SK-N-SH treated with all-trans-retinoic acid at 6 μM for 48 hours (cell line): ENCODE data around the gene BABAM2.

Source experiments
- ARNTL ChIP-seq: fragments of 450-650 bp; formaldehyde crosslinking; IDR thresholded peaks from 2 replicates; pipeline ENCODE4 v1.5.0; 2020; ENCODE audit warnings: low read depth, mild to moderate bottlenecking, moderate library complexity, borderline replicate concordance
- BACH2 ChIP-seq: fragments of 250-450 bp; sonication (Bioruptor Pico); IDR thresholded peaks from 2 replicates; pipeline ENCODE4 v1.9.0; 2021; ENCODE audit warnings: mild to moderate bottlenecking, borderline replicate concordance
- CSDC2 ChIP-seq: fragments of 250-450 bp; sonication (Bioruptor Pico); IDR thresholded peaks from 2 replicates; pipeline ENCODE4 v1.5.0; 2020; ENCODE audit warnings: mild to moderate bottlenecking, moderate library complexity
- OSR1 ChIP-seq: fragments of 250-450 bp; sonication (Bioruptor Pico); IDR thresholded peaks from 2 replicates; pipeline ENCODE4 v1.8.0; 2022; ENCODE audit warnings: moderate library complexity, mild to moderate bottlenecking, inconsistent platforms
- PATZ1 ChIP-seq: fragments of 250-450 bp; sonication (Bioruptor Pico); IDR thresholded peaks from 2 replicates; pipeline ENCODE4 v1.8.0; 2020; ENCODE audit warnings: mild to moderate bottlenecking, moderate library complexity, borderline replicate concordance
- PPARA ChIP-seq: fragments of 250-450 bp; sonication (Bioruptor Pico); IDR thresholded peaks from 2 replicates; pipeline ENCODE4 v1.5.0; 2020; ENCODE audit warnings: mild to moderate bottlenecking, borderline replicate concordance
- RARB ChIP-seq: fragments of 250-450 bp; sonication (Bioruptor Pico); IDR thresholded peaks from 2 replicates; pipeline ENCODE4 v1.8.0; 2021; ENCODE audit warnings: mild to moderate bottlenecking, moderate library complexity
- TOX ChIP-seq: fragments of 250-450 bp; sonication (Bioruptor Pico); IDR thresholded peaks from 2 replicates; pipeline ENCODE4 v1.8.0; 2021; ENCODE audit warnings: mild to moderate bottlenecking, moderate library complexity, borderline replicate concordance
- TSHZ2 ChIP-seq: fragments of 250-450 bp; sonication (Bioruptor Pico); IDR thresholded peaks from 2 replicates; pipeline ENCODE4 v1.5.0; 2020; ENCODE audit warnings: mild to moderate bottlenecking, moderate library complexity
- ZFP3 ChIP-seq: fragments of 250-450 bp; sonication (Bioruptor Pico); IDR thresholded peaks from 2 replicates; pipeline ENCODE4 v1.5.0; 2020; ENCODE audit warnings: mild to moderate bottlenecking, moderate library complexity
- ZNF565 ChIP-seq: fragments of 450-650 bp; formaldehyde crosslinking; conservative IDR thresholded peaks from 2 replicates; pipeline ENCODE4 v1.5.0; 2020; ENCODE audit warnings: low read depth, mild to moderate bottlenecking, moderate library complexity
- ZNF8 ChIP-seq: fragments of 450-650 bp; formaldehyde crosslinking; IDR thresholded peaks from 2 replicates; pipeline ENCODE4 v1.5.0; 2020; ENCODE audit warnings: mild to moderate bottlenecking, moderate library complexity

- TF ChIP-seq TSHZ2 (CRISPR knock-in tag), result no peak
- no peak for TF ChIP-seq ZFP3 (CRISPR knock-in tag)
- no peak for TF ChIP-seq ZNF8 (CRISPR knock-in tag)
- no peak for TF ChIP-seq ZNF565 (CRISPR knock-in tag)
- TF ChIP-seq CSDC2 (CRISPR knock-in tag), result no peak
- TF ChIP-seq RARB (CRISPR knock-in tag), result no peak
- TF ChIP-seq TOX (CRISPR knock-in tag), result no peak
- no peak for TF ChIP-seq ARNTL (CRISPR knock-in tag)
- no peak for TF ChIP-seq PATZ1 (CRISPR knock-in tag)
- TF ChIP-seq PPARA (CRISPR knock-in tag), result no peak
- TF ChIP-seq BACH2 (CRISPR knock-in tag), result no peak
- no peak for TF ChIP-seq OSR1 (CRISPR knock-in tag)
Measured at GRCh38 chr2:27935026-27935425, 44.5 kb downstream of the BABAM2 start.
